ENCODE results near the gene SPRR3.

GRCh38 chr1:152981146-152981871 lies 20.2 kb upstream of the SPRR3 start:
- TF ChIP-seq, protein P1, sequence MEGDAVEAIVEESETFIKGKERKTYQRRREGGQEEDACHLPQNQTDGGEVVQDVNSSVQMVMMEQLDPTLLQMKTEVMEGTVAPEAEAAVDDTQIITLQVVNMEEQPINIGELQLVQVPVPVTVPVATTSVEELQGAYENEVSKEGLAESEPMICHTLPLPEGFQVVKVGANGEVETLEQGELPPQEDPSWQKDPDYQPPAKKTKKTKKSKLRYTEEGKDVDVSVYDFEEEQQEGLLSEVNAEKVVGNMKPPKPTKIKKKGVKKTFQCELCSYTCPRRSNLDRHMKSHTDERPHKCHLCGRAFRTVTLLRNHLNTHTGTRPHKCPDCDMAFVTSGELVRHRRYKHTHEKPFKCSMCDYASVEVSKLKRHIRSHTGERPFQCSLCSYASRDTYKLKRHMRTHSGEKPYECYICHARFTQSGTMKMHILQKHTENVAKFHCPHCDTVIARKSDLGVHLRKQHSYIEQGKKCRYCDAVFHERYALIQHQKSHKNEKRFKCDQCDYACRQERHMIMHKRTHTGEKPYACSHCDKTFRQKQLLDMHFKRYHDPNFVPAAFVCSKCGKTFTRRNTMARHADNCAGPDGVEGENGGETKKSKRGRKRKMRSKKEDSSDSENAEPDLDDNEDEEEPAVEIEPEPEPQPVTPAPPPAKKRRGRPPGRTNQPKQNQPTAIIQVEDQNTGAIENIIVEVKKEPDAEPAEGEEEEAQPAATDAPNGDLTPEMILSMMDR (IDR thresholded peaks at IDR 0.05), result no peak
- no peak for TF ChIP-seq POLR2A (IDR thresholded peaks at IDR 0.05)

Data from esophagus squamous epithelium (tissue), 4 donors.